BE2C (cell line): ENCODE measurements around the gene NR2F6.

Source experiments
- DNase-seq: peaks from one replicate; pipeline ENCODE4 v3.0.0-alpha.2; 2020
- H3K27me3 ChIP-seq: fragments of 250-450 bp; sonication (Bioruptor Pico); 2 replicates; pipeline ENCODE4 v1.5.1; 2020; ENCODE audit warnings: mild to moderate bottlenecking
- H3K36me3 ChIP-seq: fragments of 250-450 bp; sonication (Bioruptor Pico); 2 replicates; pipeline ENCODE4 v1.5.1; 2020; ENCODE audit warnings: mild to moderate bottlenecking
- H3K4me1 ChIP-seq: fragments of 250-450 bp; sonication (Bioruptor Pico); 2 replicates; pipeline ENCODE4 v1.5.1; 2020
- H3K4me3 ChIP-seq: 2 replicates; pipeline ENCODE4 v1.5.1; 2011; ENCODE audit warnings: low read depth, low read length
- H3K9me3 ChIP-seq: fragments of 250-450 bp; sonication (Bioruptor Pico); 2 replicates; pipeline ENCODE4 v1.5.1; 2020
- TF ChIP-seq, protein P1 (sequence below): IDR thresholded peaks from 2 replicates; pipeline ENCODE4 v1.5.1; 2012; ENCODE audit warnings: mild to moderate bottlenecking, low read depth, low read length

NR2F6 gene

DNA sequence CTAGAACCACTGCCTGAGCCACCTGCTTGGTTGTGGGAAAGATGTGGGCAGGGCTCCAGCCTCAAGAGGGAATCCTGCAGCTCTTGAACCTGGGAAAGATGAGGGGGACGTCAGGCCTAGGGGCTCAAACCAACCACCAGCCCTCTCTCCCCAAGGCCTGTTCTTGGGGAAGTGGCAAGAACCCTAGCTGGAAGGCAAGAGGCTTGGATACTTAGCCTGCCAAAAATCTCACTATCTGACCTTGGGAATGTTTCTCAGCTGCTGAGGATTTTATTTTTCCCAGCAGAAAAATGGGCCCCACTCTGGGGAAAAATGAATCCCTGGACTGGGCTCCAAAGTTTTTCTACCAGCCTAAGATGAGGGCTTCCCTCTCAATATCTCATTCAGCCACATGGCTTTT lies 14.2 kb upstream of the NR2F6 start:
- no peak for DNase-seq
- H3K36me3 ChIP-seq, result no peaks in the 10 kb centered on the region
- H3K4me1 ChIP-seq, result no peaks in the 10 kb centered on the region
- H3K27me3 ChIP-seq, result no peaks in the 10 kb centered on the region
- TF ChIP-seq, protein P1, sequence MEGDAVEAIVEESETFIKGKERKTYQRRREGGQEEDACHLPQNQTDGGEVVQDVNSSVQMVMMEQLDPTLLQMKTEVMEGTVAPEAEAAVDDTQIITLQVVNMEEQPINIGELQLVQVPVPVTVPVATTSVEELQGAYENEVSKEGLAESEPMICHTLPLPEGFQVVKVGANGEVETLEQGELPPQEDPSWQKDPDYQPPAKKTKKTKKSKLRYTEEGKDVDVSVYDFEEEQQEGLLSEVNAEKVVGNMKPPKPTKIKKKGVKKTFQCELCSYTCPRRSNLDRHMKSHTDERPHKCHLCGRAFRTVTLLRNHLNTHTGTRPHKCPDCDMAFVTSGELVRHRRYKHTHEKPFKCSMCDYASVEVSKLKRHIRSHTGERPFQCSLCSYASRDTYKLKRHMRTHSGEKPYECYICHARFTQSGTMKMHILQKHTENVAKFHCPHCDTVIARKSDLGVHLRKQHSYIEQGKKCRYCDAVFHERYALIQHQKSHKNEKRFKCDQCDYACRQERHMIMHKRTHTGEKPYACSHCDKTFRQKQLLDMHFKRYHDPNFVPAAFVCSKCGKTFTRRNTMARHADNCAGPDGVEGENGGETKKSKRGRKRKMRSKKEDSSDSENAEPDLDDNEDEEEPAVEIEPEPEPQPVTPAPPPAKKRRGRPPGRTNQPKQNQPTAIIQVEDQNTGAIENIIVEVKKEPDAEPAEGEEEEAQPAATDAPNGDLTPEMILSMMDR, result no peak
- H3K4me3 ChIP-seq, result no peak overlapping the region
- H3K9me3 ChIP-seq, result peaks cover 3% of the 10 kb centered on the region; the same call in 1 of the 2 replicates

DNA sequence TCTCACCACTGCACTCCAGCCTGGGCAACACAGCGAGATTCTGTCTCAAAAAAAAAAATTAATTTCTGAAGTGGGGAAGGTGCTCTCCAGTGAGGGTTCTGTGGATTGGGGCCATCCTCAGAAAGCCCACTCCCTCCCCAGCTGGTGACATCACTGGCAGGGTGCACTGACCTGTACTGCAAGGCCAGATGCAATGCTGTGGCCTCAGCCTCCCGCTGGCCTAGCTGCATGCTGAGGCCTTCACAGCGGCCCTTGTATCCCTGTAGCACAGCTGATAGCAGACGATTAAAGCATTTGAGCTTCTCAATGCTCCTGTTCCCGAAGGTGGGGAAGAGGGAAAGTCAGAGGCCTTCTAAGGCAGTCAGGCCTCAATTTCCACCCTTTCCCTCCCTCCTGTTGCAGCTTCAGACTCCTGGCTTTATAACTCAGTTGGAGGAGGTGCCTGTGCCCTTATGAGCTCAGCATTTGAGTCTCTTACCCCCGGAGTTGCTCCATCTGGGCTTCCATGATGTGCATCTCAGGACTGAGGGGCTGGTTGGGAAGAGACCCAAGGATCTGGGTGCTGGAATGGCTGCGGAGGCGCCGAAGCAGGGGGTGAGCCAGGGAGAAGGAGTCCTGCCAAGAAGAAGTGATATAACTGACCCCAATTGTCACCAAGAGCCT lies 13.5 kb upstream of the NR2F6 start:
- H3K9me3 ChIP-seq, result peaks cover 3% of the 10 kb centered on the region; the same call in 1 of the 2 replicates
- H3K4me3 ChIP-seq, result no peak overlapping the region
- no peaks in the 10 kb centered on the region for H3K36me3 ChIP-seq
- TF ChIP-seq, protein P1, result no peak
- no peak for DNase-seq
- no peaks in the 10 kb centered on the region for H3K4me1 ChIP-seq
- no peaks in the 10 kb centered on the region for H3K27me3 ChIP-seq

DNA sequence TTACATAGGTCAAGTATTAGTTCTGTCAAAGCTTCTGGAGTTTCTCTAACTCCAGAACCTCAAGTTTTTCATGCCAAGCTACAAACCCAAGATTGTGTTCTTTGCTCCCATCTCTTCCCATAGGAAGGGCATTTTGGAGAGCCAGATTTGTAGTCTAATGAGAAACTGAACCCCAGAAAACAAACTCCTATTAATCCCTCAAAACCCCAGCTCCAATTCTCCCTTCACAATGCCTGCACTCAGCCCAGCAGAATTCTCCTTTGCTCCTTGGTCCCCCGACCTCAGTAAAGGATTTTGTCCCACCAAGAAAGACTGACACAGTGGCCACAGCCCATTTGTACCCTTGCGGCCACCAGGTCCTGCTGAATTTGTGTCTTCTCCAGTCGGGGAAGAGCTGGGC lies 10.4 kb upstream of the NR2F6 start:
- no peaks in the 10 kb centered on the region for H3K36me3 ChIP-seq
- no peak overlapping the region for H3K4me3 ChIP-seq
- DNase-seq, result no peak
- TF ChIP-seq, protein P1, result no peak
- peaks cover 3% of the 10 kb centered on the region; the same call in 1 of the 2 replicates for H3K9me3 ChIP-seq
- H3K4me1 ChIP-seq, result no peaks in the 10 kb centered on the region
- H3K27me3 ChIP-seq, result no peaks in the 10 kb centered on the region

DNA sequence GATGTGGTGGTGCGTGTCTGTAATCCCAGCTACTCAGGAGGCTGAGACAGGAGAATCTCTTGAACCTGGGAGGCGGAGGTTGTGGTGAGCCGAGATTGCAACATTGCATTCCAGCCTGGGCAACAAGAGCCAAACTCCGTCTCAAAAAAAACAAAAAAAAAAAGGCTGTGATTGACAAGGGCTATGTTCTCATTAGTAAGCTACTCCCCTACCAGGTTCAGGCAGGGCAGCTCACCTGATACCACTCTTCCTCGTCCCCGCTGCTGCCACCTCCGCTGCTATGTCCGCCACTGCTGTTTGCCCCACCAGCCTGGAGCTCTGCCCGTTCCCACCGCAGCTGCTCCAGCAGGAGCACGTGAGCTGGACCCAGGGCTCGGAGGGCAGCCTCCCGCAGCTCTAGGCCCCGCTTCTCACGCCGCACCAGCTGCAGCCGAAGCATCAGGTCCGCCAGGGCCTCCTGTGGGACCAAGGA lies 9.5 kb upstream of the NR2F6 start:
- TF ChIP-seq, protein P1, result no peak
- Histone ChIP-seq H3K27me3 (no peaks in the 10 kb centered on the region), H3K9me3 (peaks cover 3% of the 10 kb centered on the region; the same call in 1 of the 2 replicates), H3K4me3 (no peak overlapping the region), H3K36me3 (no peaks in the 10 kb centered on the region), H3K4me1 (no peaks in the 10 kb centered on the region)
- no peak for DNase-seq

DNA sequence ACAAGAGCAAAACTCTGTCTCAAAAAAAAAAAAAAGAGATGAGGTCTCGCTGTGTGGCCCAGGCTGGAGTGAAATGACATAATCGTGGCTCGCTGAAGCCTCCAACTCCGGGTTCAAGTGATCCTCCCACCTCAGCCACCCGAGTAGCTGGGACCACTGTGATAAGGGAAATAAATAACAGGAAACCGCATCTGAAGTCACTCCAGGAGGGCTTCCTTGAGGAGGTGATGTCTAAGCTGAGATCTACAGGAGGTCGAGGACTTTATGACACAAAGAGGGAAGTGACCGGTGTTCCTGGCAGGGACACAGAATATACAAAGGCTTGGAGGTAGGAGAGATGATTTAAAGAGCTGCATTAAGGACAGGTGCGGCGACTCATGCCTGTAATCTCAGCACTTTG lies 8.9 kb upstream of the NR2F6 start:
- no peak overlapping the region for H3K4me3 ChIP-seq
- no peaks in the 10 kb centered on the region for H3K4me1 ChIP-seq
- TF ChIP-seq, protein P1, result no peak
- no peak for DNase-seq
- H3K36me3 ChIP-seq, result no peaks in the 10 kb centered on the region
- peaks cover 3% of the 10 kb centered on the region; the same call in 1 of the 2 replicates for H3K9me3 ChIP-seq
- H3K27me3 ChIP-seq, result no peaks in the 10 kb centered on the region

DNA sequence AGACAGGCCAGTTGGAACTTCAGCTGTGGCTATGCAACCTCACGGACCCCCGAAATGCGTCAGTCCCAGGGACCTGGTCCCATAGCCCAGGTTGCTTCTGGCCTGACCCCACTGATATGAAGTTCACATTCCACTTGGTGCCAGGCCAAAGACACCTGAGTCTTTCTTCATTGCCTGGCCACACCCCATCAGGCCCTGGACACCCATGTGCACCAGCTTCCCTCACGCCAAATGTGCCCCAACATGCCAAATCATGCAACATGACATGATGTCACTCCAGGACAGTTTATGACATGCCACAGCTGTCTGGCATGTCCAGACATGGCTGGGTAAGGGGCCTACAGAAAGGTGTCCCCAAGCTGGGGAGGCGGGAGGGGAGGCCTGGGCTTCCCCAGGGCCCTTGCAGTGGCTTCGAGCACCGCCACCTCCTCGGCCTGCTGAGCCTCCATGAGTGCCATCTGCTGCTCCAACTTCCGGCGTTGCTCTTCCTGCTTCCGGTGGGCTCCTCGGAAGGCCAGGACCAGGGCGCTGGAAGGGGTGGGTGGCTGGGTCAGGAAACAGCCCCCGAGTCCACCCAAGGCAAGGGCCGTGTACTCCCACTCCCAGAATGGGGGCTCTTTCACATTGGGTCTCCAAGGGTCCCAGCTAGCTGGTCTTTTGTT lies 4.3 kb upstream of the NR2F6 start:
- TF ChIP-seq, protein P1, result no peak
- no peak for DNase-seq
- Histone ChIP-seq H3K4me1 (peaks cover 11% of the 10 kb centered on the region), H3K4me3 (no peak overlapping the region), H3K9me3 (no peaks in the 10 kb centered on the region), H3K36me3 (no peaks in the 10 kb centered on the region), H3K27me3 (no peaks in the 10 kb centered on the region)
